Loucy (cell line): ENCODE results near the gene OR1J2.

Experiments used
- EZH2phosphoT487 ChIP-seq: fragments of 200-600 bp; IDR thresholded peaks from 2 replicates; pipeline ENCODE4 v1.6.1; 2018; ENCODE audit warnings: antibody characterized with exemption, mild to moderate bottlenecking, moderate library complexity, borderline replicate concordance
- TF ChIP-seq, protein P1 (sequence below): fragments of 200-600 bp; sonication (generic); conservative IDR thresholded peaks from 2 replicates; pipeline ENCODE4 v1.5.1; 2014; ENCODE audit warnings: mild to moderate bottlenecking, antibody characterized with exemption, low read length

DNA sequence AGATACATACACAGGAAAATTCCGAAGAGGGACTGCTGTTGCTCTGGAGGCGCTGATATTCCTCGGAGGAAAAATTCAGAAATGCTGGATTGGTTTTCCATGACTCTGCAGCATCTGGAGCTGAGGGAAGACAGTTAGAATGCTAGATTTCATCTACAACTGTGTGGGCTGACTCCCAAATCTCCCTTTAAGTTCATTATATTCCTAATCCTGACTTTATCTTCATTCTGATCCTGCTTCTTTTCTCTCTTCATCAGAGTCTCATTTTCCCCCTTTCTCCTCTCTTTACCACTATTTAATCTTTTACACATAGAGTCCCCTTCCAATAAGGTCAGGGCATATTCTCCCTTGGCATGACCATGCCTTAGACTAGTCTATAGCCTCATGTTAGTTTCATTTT lies 16.6 kb downstream of the OR1J2 start, which contains the start of gene OR1N1:
- TF ChIP-seq, protein P1, sequence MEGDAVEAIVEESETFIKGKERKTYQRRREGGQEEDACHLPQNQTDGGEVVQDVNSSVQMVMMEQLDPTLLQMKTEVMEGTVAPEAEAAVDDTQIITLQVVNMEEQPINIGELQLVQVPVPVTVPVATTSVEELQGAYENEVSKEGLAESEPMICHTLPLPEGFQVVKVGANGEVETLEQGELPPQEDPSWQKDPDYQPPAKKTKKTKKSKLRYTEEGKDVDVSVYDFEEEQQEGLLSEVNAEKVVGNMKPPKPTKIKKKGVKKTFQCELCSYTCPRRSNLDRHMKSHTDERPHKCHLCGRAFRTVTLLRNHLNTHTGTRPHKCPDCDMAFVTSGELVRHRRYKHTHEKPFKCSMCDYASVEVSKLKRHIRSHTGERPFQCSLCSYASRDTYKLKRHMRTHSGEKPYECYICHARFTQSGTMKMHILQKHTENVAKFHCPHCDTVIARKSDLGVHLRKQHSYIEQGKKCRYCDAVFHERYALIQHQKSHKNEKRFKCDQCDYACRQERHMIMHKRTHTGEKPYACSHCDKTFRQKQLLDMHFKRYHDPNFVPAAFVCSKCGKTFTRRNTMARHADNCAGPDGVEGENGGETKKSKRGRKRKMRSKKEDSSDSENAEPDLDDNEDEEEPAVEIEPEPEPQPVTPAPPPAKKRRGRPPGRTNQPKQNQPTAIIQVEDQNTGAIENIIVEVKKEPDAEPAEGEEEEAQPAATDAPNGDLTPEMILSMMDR = no peak
- no peak for TF ChIP-seq EZH2phosphoT487
